Measurements from ENCODE around the gene NEURL4.

Gene NEURL4

DNA sequence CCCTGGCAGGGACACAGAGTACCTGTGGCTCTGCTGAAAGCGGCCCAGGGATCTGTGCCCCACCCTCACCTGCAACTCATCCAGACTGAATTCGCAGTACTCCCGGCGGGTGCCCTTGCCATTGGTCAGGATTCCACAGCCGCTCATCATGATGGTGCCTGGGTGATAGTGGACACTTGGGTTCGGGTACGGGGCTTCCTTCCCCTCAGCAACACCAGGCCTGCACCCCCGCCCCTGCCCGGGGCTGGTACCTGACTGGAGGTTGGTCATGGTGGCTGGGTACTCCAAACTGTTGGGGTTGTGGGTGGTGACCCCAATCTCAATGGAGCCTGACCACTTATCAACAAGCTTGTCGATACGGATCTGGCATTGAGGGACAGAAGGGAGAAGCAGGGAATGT lies 2.9 kb downstream of the NEURL4 start:
- ChIA-PET POLR2A (ENCODE audit: low non-redundant PET) (no interaction called here), CTCF (interaction anchor here (0.5 to 0.8 kb wide), 2 partner anchors 16 to 45 kb away, joined by 3 to 4 read pairs; partner anchors contain the start of gene SLC2A4)
- TF ChIP-seq, protein P1, sequence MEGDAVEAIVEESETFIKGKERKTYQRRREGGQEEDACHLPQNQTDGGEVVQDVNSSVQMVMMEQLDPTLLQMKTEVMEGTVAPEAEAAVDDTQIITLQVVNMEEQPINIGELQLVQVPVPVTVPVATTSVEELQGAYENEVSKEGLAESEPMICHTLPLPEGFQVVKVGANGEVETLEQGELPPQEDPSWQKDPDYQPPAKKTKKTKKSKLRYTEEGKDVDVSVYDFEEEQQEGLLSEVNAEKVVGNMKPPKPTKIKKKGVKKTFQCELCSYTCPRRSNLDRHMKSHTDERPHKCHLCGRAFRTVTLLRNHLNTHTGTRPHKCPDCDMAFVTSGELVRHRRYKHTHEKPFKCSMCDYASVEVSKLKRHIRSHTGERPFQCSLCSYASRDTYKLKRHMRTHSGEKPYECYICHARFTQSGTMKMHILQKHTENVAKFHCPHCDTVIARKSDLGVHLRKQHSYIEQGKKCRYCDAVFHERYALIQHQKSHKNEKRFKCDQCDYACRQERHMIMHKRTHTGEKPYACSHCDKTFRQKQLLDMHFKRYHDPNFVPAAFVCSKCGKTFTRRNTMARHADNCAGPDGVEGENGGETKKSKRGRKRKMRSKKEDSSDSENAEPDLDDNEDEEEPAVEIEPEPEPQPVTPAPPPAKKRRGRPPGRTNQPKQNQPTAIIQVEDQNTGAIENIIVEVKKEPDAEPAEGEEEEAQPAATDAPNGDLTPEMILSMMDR (conservative IDR thresholded peaks at IDR 0.05; ENCODE audit: low read depth): no peak
- no peak for DNase-seq (ENCODE audit: low spot score)
- peak overlapping the region; percentile 25; the same call in 1 of the 2 replicates for H3K27ac ChIP-seq

DNA sequence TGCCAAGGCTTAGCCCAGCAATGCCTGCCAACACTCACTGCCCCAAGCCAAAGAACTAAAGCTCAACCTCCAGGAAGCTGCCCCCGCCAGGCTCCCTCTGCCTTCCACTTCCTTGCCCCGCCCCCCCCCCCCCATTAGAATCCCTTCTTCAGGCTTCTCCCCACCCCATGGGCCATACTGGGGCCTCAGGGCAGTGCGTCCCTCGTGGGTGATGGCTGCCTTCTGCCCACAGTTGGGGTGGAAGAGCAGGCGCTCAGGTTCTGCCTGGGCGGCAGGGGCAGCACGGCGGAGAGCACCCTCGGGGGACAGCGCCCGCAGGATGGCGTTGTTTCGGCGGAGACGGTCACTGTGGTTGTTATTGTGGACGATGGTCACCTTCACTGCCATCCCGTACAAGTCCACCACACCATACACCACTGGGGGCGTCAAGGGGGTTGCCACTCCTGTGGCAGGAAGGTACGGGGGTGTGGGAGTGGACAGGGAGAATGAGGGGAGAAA lies 4.1 kb downstream of the NEURL4 start:
- CTCF ChIA-PET: interaction anchor here (0.6 to 1.0 kb wide), 3 partner anchors 21 to 236 kb away, joined by 3 to 5 read pairs (median 3); no protein-coding TSS in a partner anchor
- TF ChIP-seq, protein P1 (conservative IDR thresholded peaks at IDR 0.05; ENCODE audit: low read depth): no peak
- no peak for DNase-seq (ENCODE audit: low spot score)
- POLR2A ChIA-PET (ENCODE audit: low non-redundant PET): interaction anchor here (0.6 kb wide), 1 partner anchor 78 kb away, joined by 3 read pairs; no protein-coding TSS in a partner anchor
- H3K27ac ChIP-seq: peak overlapping the region; percentile 33

DNA sequence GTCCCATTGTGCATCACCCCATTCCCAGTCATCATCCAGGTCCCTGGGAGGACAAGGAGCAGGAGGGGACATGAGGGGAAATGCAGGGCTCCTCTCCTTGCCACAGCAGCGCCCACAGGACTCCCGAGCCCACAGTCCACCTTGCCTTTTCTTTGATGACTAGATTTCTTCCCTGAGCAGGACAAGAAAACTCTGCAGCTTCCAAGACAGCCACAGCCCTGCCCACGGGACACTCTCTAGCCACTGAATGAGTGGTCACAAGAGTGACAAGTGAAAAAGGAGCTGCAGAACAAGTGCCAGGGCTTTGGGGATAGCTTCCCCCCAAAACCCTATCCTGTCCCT lies 4.7 kb downstream of the NEURL4 start:
- POLR2A ChIA-PET (ENCODE audit: low non-redundant PET): interaction anchor here (0.6 kb wide), 1 partner anchor 79 kb away, joined by 3 read pairs; no protein-coding TSS in a partner anchor
- DNase-seq (ENCODE audit: low spot score): no peak
- H3K27ac ChIP-seq: peak overlapping the region; percentile 33
- CTCF ChIA-PET: interaction anchor here (1.0 kb wide), 2 partner anchors 22 to 28 kb away, joined by 3 to 5 read pairs; no protein-coding TSS in a partner anchor
- TF ChIP-seq, protein P1 (conservative IDR thresholded peaks at IDR 0.05; ENCODE audit: low read depth): peak; percentile 51; the same call in 1 of the 2 replicates

DNA sequence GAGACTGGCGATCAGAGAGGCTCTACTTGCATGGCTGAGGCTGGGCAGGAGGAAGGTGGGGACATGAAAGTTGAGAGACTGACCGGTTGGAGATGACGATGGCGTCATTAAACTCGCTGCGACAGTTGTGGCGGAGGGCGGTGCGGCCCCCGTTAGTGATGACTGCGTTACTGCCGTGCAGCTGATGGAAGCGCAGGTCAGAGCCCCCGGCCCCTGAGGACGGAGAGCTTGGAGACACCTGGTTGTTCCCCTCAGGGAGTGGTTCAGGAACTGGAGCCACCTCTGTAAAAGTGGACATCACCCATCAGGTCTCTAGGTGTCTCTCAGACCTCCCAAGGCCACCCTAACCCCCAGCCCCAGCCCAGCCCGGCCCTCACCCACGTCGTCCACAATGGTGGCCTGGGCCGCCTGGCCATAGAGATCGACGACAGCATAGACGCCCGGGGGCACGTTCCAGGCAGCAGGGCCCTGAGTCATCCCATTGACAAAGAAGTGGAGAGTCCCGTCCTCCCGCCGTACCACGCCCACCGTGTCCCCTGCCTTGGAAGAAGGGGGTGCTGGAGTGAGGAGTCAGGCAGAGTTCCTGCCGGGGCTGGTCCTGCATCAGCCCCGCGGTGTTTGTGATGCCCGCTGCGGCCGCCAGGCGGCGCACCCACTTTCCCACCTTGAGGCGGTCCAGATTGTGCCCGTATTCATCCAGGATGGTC lies 5.3 kb downstream of the NEURL4 start:
- CTCF ChIA-PET: interaction anchor here (0.6 to 1.0 kb wide), 3 partner anchors 9 to 221 kb away, joined by 3 read pairs; partner anchors contain the start of gene GPS2

DNA sequence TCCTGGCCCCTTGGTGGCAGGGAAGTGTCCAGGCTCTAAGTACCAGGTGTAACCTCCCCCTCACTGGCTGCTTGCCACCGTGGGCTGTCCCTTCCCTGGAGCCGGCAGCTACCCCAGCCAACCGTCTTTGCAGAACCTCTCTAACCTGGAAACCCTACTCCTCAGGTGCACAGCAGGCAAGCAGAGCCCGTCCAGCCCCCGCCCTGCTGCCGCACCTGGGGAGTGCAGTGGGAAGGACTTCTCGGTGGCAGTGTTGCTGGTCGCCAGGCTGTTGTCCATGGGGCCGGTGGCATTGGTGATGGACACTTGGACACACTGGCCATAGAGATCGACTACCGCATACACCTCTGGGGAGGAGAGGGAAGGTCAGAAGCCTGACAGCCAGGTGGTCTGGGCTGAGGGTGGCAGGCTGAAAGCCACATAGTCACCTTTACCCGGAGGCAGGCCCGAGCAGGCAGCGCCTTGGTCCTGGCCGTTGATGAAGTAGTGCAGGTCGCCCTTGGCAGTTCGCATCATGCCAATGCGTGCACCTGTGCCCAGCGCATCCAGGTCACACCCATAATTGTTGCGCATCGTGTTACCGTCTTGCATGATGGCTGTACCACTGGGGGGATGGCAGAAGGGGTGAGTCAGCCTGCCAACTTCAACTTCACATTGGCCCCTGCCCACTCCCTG lies 6.5 kb downstream of the NEURL4 start:
- TF ChIP-seq, protein P1 (conservative IDR thresholded peaks at IDR 0.05; ENCODE audit: low read depth): no peak
- DNase-seq (ENCODE audit: low spot score): no peak
- no peak overlapping the region for H3K27ac ChIP-seq
- CTCF ChIA-PET: interaction anchor here (0.6 kb wide), 2 partner anchors 94 to 102 kb away, joined by 3 read pairs; no protein-coding TSS in a partner anchor
- POLR2A ChIA-PET (ENCODE audit: low non-redundant PET): no interaction called here

More for the DNA sequence above, 5.3 kb downstream of the NEURL4 start:
- TF ChIP-seq, protein P1 (conservative IDR thresholded peaks at IDR 0.05; ENCODE audit: low read depth): peak; percentile 85
- peak overlapping the region; percentile 33 for H3K27ac ChIP-seq
- peak; percentile 36 for DNase-seq (ENCODE audit: low spot score)
- POLR2A ChIA-PET (ENCODE audit: low non-redundant PET): no interaction called here

DNA sequence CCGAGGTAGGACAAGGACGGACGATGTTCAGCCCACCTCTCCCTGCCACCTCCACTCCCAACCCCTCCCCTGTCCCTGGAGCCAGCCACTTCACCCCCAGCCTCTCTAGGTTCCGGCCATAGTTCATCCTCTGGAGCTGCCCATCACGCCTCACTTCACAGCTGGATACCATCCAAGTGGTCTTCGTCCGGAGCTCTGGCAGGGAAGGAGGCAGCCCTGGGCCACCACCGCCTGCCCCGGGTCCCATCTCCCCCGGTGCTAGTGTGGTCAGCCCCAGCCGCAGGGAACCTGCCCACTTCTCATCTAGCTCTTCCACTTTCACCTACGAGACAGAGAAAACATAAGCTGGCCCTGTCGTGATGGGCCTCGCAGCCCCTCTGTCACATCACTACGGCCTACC lies 7.7 kb downstream of the NEURL4 start:
- DNase-seq (ENCODE audit: low spot score): no peak
- CTCF ChIA-PET: no interaction called here
- H3K27ac ChIP-seq: peak overlapping the region; percentile 9; the same call in 1 of the 2 replicates
- TF ChIP-seq, protein P1 (conservative IDR thresholded peaks at IDR 0.05; ENCODE audit: low read depth): no peak
- POLR2A ChIA-PET (ENCODE audit: low non-redundant PET): interaction anchor here (0.6 kb wide), 1 partner anchor 1885 kb away, joined by 3 read pairs; no protein-coding TSS in a partner anchor
